Measurements from ENCODE around the gene HTR5A.

HTR5A gene

GRCh38 chr7:155093596-155093995 is 23.5 kb downstream of the HTR5A start:
- no peak for DNase-seq

- no peak for DNase-seq
Observed at GRCh38 chr7:155094636-155095135, 24.6 kb downstream of the HTR5A start.

GRCh38 chr7:155097338-155097737 is 27.2 kb downstream of the HTR5A start:
- DNase-seq: no peak

- DNase-seq: no peak
Observed at GRCh38 chr7:155103839-155104238, 33.7 kb downstream of the HTR5A start.

GRCh38 chr7:155104913-155105312 is 34.8 kb downstream of the HTR5A start:
- DNase-seq: no peak

GRCh38 chr7:155106356-155106755 is 36.2 kb downstream of the HTR5A start:
- DNase-seq: no peak

- no peak for DNase-seq
Observed at GRCh38 chr7:155107126-155107525, 37.0 kb downstream of the HTR5A start.

- DNase-seq: no peak
Observed at GRCh38 chr7:155108144-155108901, 38.2 kb downstream of the HTR5A start.

GRCh38 chr7:155109121-155109520 is 39.0 kb downstream of the HTR5A start:
- DNase-seq: no peak

GRCh38 chr7:155115288-155115687 is 45.2 kb downstream of the HTR5A start:
- no peak for DNase-seq

GRCh38 chr7:155119801-155120382 is 49.8 kb downstream of the HTR5A start:
- DNase-seq: no peak

GRCh38 chr7:155120460-155120859 is 50.3 kb downstream of the HTR5A start:
- no peak for DNase-seq

- no peak for DNase-seq
Observed at GRCh38 chr7:155122831-155123230, 52.7 kb downstream of the HTR5A start.

- DNase-seq: no peak
Observed at GRCh38 chr7:155123413-155123812, 53.3 kb downstream of the HTR5A start.

- DNase-seq: no peak
Observed at GRCh38 chr7:155124706-155125105, 54.6 kb downstream of the HTR5A start.

GRCh38 chr7:155129186-155129585 is 59.1 kb downstream of the HTR5A start:
- no peak for DNase-seq

- DNase-seq: no peak
Observed at GRCh38 chr7:155129789-155130188, 59.7 kb downstream of the HTR5A start.

- DNase-seq: no peak
Observed at GRCh38 chr7:155130493-155130892, 60.4 kb downstream of the HTR5A start.

GRCh38 chr7:155131090-155131489 is 61.0 kb downstream of the HTR5A start:
- no peak for DNase-seq

- no peak for DNase-seq
Observed at GRCh38 chr7:155132431-155132830, 62.3 kb downstream of the HTR5A start.

GRCh38 chr7:155136619-155137243 is 66.6 kb downstream of the HTR5A start:
- no peak for DNase-seq

All from CD4-positive, alpha-beta T cell treated with Interferon gamma for 1 hour (primary cell).